Osteocyte (in vitro differentiated cells): Measurements from ENCODE around the gene BMAL2. TPM values are rescaled to one million over a fixed set of nuclear protein-coding genes. Genes with fewer than 3 reads are reported as not detected.

Experiments used
- DNase-seq: peaks from one replicate; pipeline ENCODE4 v3.0.0; 2021; ENCODE audit warnings: mixed read lengths; ENCODE audit not compliant: unreplicated experiment; ENCODE audit errors: extremely low spot score
- H3K27ac Mint-ChIP-seq: one replicate; pipeline ENCODE4 v1.8.0; 2021; ENCODE audit warnings: mild to moderate bottlenecking, mixed read lengths; ENCODE audit not compliant: unreplicated experiment
- H3K27me3 Mint-ChIP-seq: one replicate; pipeline ENCODE4 v1.8.0; 2021; ENCODE audit warnings: mixed read lengths; ENCODE audit not compliant: unreplicated experiment
- H3K36me3 Mint-ChIP-seq: one replicate; pipeline ENCODE4 v1.8.0; 2021; ENCODE audit warnings: mixed read lengths; ENCODE audit not compliant: unreplicated experiment
- H3K4me1 Mint-ChIP-seq: one replicate; pipeline ENCODE4 v1.8.0; 2021; ENCODE audit warnings: mixed read lengths; ENCODE audit not compliant: unreplicated experiment
- H3K4me3 Mint-ChIP-seq: one replicate; pipeline ENCODE4 v1.8.0; 2021; ENCODE audit warnings: mild to moderate bottlenecking, moderate library complexity, mixed read lengths; ENCODE audit not compliant: unreplicated experiment
- H3K9me3 Mint-ChIP-seq: one replicate; pipeline ENCODE4 v1.8.0; 2021; ENCODE audit warnings: mixed read lengths; ENCODE audit not compliant: unreplicated experiment
- total RNA-seq: library from RNA; stranded (reverse); gene quantifications from 2 replicates; pipeline ENCODE4 v1.2.1, GENCODE V29; 2021
- TF ChIP-seq, protein P1 (sequence below): fragments of 200-600 bp; sonication (generic); IDR thresholded peaks from 2 replicates; pipeline ENCODE4 v1.5.0; 2021; ENCODE audit warnings: antibody characterized with exemption, mild to moderate bottlenecking, moderate library complexity

The BMAL2 gene
- total RNA-seq, 1 donor from 2014 or later, result 6.4 TPM

GRCh38 chr12:27342536-27342935 is 9.9 kb downstream of the BMAL2 start:
- Mint-ChIP-seq H3K27me3 (no peaks in the 10 kb centered on the region), H3K27ac (no peak overlapping the region), H3K9me3 (no peaks in the 10 kb centered on the region), H3K4me1 (peaks cover 15% of the 10 kb centered on the region), H3K36me3 (no peaks in the 10 kb centered on the region), H3K4me3 (no peak overlapping the region)
- DNase-seq, result no peak
- TF ChIP-seq, protein P1, sequence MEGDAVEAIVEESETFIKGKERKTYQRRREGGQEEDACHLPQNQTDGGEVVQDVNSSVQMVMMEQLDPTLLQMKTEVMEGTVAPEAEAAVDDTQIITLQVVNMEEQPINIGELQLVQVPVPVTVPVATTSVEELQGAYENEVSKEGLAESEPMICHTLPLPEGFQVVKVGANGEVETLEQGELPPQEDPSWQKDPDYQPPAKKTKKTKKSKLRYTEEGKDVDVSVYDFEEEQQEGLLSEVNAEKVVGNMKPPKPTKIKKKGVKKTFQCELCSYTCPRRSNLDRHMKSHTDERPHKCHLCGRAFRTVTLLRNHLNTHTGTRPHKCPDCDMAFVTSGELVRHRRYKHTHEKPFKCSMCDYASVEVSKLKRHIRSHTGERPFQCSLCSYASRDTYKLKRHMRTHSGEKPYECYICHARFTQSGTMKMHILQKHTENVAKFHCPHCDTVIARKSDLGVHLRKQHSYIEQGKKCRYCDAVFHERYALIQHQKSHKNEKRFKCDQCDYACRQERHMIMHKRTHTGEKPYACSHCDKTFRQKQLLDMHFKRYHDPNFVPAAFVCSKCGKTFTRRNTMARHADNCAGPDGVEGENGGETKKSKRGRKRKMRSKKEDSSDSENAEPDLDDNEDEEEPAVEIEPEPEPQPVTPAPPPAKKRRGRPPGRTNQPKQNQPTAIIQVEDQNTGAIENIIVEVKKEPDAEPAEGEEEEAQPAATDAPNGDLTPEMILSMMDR, result no peak

DNA sequence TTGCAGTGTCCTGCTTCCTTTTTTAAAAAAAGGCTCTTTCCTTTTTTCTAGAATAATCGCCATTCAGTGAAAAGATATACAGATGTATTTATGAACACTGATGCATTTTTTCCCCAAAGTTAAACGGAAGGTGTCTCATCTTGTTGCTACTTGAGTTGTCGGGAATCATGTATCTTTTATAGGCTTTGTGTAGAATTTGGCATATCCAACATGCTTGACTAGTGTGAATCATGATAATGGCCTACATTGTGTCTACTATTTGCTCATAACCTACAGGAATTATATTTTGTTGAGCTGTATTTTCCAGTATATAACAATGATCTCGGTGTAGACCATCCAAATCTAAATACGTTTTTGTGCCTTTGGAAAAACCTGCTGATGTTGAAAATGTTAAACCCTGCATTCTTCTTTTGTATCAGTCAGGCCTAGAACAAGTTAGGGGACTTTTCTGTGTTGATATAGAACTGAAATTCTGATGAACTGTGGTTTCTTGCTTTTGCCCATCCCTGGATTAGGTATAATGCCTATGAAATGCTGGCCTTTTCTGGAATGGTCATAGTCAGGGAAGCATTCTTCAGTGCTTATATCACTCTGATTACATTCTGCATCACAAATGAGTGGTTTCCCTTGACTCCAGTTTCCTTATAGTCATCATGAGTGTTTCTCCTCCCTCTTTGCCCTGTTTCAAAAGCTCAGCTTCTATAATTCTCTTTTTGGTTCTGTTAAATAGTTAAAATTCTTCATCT is 10.8 kb downstream of the BMAL2 start:
- no peaks in the 10 kb centered on the region for H3K27me3 Mint-ChIP-seq
- TF ChIP-seq, protein P1, result no peak
- H3K36me3 Mint-ChIP-seq, result no peaks in the 10 kb centered on the region
- no peaks in the 10 kb centered on the region for H3K9me3 Mint-ChIP-seq
- H3K4me3 Mint-ChIP-seq, result no peak overlapping the region
- H3K27ac Mint-ChIP-seq, result no peak overlapping the region
- DNase-seq, result no peak
- peaks cover 15% of the 10 kb centered on the region for H3K4me1 Mint-ChIP-seq

DNA sequence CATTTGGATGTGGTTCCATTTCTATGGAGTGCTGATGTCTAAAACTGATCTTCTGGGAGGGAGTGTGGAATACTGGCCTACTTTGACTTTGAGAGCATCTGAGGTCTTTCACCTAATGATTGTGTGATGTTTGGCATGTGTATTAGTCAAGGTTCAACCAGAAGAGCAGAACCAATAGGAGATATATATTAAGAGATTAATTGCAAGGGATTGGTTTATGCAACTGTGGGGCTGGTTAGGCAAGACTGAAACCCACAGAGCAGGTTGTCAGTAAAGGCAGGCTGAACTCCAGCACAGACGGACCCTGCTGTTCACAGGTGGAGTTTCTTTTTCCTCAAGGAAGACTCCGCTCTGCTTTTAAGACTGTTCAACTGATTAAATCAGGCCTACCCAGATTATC is 11.6 kb downstream of the BMAL2 start:
- H3K4me3 Mint-ChIP-seq, result no peak overlapping the region
- H3K27me3 Mint-ChIP-seq, result no peaks in the 10 kb centered on the region
- no peaks in the 10 kb centered on the region for H3K36me3 Mint-ChIP-seq
- no peak overlapping the region for H3K27ac Mint-ChIP-seq
- H3K9me3 Mint-ChIP-seq, result no peaks in the 10 kb centered on the region
- TF ChIP-seq, protein P1, result no peak
- no peak for DNase-seq
- H3K4me1 Mint-ChIP-seq, result peaks cover 15% of the 10 kb centered on the region

- no peak for DNase-seq
- H3K36me3 Mint-ChIP-seq, result no peaks in the 10 kb centered on the region
- no peak overlapping the region for H3K4me3 Mint-ChIP-seq
- no peaks in the 10 kb centered on the region for H3K9me3 Mint-ChIP-seq
- peaks cover 15% of the 10 kb centered on the region for H3K4me1 Mint-ChIP-seq
- TF ChIP-seq, protein P1, result no peak
- no peaks in the 10 kb centered on the region for H3K27me3 Mint-ChIP-seq
- H3K27ac Mint-ChIP-seq, result no peak overlapping the region
These were observed 12.1 kb downstream of the BMAL2 start for GRCh38 chr12:27344760-27345159.

GRCh38 chr12:27345376-27345775 is 12.7 kb downstream of the BMAL2 start:
- DNase-seq, result no peak
- H3K27ac Mint-ChIP-seq, result no peak overlapping the region
- H3K9me3 Mint-ChIP-seq, result no peaks in the 10 kb centered on the region
- H3K4me1 Mint-ChIP-seq, result peaks cover 15% of the 10 kb centered on the region
- TF ChIP-seq, protein P1, result no peak
- H3K36me3 Mint-ChIP-seq, result no peaks in the 10 kb centered on the region
- H3K4me3 Mint-ChIP-seq, result no peak overlapping the region
- H3K27me3 Mint-ChIP-seq, result no peaks in the 10 kb centered on the region
